ENCODE measurements around the gene TNFAIP8.

The TNFAIP8 gene

GRCh38 chr5:119402555-119402954, 46.7 kb downstream of the TNFAIP8 start:
- no peak for DNase-seq (ENCODE audit: extremely low read depth, low read depth)
- no peak for TF ChIP-seq CTCF (IDR thresholded peaks at IDR 0.05; ENCODE audit: low read depth, low read length, missing control alignments)
- no peak overlapping the region for H3K4me3 ChIP-seq (replicated peaks; ENCODE audit: low read depth, low read length)

- no peak overlapping the region for H3K4me3 ChIP-seq (replicated peaks; ENCODE audit: low read depth, low read length)
- DNase-seq (ENCODE audit: extremely low read depth, low read depth) = no peak
- TF ChIP-seq CTCF (IDR thresholded peaks at IDR 0.05; ENCODE audit: low read depth, low read length, missing control alignments) = no peak
Observed at GRCh38 chr5:119404033-119404432, 48.2 kb downstream of the TNFAIP8 start.

GRCh38 chr5:119405419-119405818, 49.6 kb downstream of the TNFAIP8 start:
- TF ChIP-seq CTCF (IDR thresholded peaks at IDR 0.05; ENCODE audit: low read depth, low read length, missing control alignments) = no peak
- no peak for DNase-seq (ENCODE audit: extremely low read depth, low read depth)
- no peak overlapping the region for H3K4me3 ChIP-seq (replicated peaks; ENCODE audit: low read depth, low read length)

- no peak for DNase-seq (ENCODE audit: extremely low read depth, low read depth)
- no peak overlapping the region for H3K4me3 ChIP-seq (replicated peaks; ENCODE audit: low read depth, low read length)
Observed at GRCh38 chr5:119406551-119407110, 50.8 kb downstream of the TNFAIP8 start.

GRCh38 chr5:119409235-119409815, 53.5 kb downstream of the TNFAIP8 start:
- no peak for DNase-seq (ENCODE audit: extremely low read depth, low read depth)
- no peak overlapping the region for H3K4me3 ChIP-seq (replicated peaks; ENCODE audit: low read depth, low read length)
- TF ChIP-seq CTCF (IDR thresholded peaks at IDR 0.05; ENCODE audit: low read depth, low read length, missing control alignments) = no peak

More at GRCh38 chr5:119406551-119407110, 50.8 kb downstream of the TNFAIP8 start:
- no peak for TF ChIP-seq CTCF (IDR thresholded peaks at IDR 0.05; ENCODE audit: low read depth, low read length, missing control alignments)

GRCh38 chr5:119410448-119411159, 54.8 kb downstream of the TNFAIP8 start:
- no peak overlapping the region for H3K4me3 ChIP-seq (replicated peaks; ENCODE audit: low read depth, low read length)
- no peak for DNase-seq (ENCODE audit: extremely low read depth, low read depth)
- no peak for TF ChIP-seq CTCF (IDR thresholded peaks at IDR 0.05; ENCODE audit: low read depth, low read length, missing control alignments)

Data from HFF-Myc (cell line).